Activated T-helper 1 cell treated with Interleukin-2 at 50 U/mL for 16 hours (primary cell): Measurements from ENCODE around the gene GDF9.
"Not testable (repeated sequence)": the region's sequence is repeated elsewhere in the genome, so short reads cannot be mapped to it uniquely, and the experiment has no call there.

Source experiments
- DNase-seq: peaks from one replicate; pipeline ENCODE4 v3.0.0-alpha.2; 2020; ENCODE audit warnings: low read depth

The GDF9 gene

DNA sequence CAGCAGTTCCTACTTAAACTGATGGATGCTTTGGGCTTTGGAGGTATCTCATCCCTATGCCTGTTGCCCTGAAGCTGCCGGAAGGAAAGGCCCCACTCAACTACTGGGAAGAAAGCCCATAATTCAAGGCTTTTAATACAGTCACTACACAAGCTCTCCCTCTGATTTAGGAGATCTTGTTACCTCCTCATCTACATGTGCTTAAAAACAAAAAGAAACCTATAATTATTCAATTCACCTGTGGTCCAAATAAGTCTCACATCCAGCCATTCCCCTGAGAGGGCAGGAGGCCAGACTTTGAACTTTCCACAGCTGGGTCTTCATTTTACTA is 6.5 kb upstream of the GDF9 start:
- DNase-seq, result no peak

DNA sequence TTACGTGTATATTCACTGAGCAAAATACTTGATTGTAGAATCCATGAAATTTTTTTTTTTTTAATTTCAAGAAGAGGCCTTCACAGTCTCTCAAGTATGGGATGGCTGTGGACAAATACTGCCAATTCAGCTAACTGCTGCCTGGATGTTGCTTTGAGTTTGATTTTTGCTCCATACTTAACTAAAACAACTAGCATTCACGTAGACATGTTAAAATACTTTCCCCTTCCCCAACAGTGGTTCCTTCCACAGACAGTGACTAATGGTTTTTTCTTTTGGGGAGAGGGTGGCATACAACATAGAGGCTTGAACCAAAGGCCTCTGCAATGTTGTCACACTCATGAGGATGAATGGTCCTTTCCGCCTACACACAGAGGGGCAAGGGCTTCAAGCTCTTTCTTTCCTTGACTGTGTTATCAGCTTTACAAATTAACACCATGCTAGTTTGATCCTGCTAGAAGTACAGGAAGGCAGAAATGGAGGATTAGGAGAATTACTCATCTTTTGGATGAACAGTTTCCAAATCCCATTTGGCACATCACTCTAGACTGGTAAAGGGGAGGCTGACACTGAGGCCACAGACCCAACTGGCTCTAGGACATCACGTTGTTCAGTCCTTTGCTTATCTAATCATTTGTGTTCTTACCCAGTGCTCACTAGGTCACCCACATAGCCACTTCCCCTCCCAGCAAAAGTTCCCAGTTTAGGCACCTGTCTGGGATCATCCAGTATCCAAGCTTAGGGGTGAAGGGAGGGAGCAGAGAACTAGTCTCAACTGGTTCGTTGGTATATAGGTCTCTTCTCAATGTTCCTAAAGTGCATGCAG is 5.4 kb upstream of the GDF9 start:
- DNase-seq, result no peak

DNA sequence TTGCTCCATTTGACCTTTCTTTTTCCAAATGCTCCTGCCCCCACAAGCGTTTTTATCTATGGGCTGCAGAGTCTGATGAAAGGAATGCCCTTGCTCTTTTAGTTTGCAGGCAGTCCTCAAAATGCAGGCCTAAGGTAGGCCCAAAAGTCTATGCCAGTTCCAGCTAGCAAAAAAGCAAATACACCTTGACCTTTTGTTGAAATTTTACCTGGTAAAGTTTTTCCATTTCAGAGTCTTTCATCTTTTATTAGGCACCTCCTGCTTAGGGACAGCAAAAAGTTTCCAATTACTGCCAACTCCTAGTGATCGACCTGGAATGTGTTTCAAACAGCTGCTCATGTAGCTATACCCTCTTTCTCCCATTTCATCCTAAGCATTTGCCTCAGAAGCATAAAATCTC is 4.5 kb upstream of the GDF9 start:
- DNase-seq, result no peak

DNA sequence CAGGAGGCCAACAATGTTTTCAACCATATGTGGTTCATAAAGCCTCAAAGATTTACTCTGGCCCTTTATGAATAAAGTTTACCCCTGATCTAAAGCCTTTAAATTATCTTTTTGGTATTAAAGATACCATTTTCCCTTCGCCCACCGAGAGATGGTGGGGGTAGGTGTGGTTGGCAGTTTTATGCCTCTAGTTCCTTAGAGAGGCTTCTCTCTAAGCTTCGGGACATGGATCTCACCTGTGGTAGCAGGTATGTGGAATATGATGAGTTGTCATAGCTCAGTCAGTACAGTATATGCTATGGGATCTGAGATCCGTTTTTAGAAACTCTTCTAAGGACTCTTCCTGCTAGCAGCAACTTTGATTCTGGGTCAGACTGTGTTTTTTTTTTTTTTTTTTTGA is 2.5 kb upstream of the GDF9 start:
- DNase-seq, result no peak

DNA sequence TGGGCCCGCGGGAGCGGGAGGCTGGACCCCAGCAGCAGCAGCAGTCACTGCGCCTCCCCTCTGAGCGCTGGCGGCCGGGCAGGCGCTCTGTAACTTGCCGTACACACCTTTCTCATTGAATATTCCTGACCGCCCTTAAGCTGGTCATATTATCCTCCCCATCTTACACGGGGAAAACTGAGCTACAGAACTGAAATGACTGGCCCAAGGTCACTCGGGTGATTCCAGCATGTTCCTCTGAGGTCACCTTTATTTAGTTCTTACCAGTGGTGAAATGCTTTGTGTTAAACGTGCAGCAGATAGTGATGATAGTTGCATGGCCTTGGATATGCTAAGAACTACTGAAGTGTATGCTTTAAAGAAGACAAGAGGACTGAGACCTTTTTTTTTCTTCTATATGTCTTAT is 780 bp upstream of the GDF9 start:
- no peak for DNase-seq

DNA sequence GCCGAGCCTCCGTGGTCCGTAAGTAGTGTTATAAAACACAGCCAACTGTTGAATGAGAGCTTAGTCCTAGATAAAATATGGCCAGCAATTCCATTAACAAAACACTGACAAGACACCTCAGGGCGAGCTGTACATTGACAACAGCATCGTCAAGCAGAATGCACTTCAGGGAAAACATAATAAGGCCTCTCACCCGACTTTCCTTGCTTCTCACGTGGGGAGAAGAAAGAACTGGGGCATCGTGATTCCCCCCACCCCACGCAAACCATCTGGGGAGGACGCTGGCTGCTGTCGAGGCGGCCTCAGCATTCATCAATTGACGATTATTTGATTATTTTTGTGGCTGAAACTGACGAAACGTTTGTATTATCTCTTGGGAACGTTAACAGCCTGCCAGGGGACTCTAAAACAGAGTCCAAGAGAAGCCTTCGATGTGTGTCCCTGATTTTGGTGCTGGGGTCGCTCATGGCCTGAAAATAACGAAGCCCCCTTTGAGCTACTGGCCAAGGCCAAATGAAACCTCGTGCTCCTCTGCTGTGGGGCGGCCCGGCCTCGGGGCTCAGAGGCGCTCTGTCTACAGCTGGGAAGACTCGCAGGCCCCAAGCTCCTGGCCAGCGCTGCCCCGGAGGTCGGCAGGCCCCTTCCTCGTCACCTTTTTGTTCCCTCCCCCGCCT is 464 bp downstream of the GDF9 start:
- DNase-seq, result no peak

DNA sequence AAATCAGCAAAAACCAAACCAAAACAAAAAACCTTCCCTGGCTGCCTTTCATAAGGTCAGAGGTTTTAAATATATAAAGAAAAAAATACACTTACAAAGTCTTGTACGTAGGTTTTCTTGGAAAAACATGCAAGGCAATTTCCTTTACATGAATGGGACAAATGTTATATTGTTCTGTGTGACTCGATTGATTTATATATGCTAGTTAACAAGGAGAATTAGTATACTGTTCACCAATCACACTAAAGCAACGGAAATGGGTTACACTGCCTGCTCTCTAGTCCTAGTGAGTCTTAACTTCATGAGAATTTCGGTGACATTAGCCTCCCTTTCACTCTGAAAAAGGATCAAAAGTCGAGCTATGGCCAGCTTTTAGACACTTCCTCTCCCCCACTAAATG is 5.5 kb downstream of the GDF9 start:
- DNase-seq, result no peak

DNA sequence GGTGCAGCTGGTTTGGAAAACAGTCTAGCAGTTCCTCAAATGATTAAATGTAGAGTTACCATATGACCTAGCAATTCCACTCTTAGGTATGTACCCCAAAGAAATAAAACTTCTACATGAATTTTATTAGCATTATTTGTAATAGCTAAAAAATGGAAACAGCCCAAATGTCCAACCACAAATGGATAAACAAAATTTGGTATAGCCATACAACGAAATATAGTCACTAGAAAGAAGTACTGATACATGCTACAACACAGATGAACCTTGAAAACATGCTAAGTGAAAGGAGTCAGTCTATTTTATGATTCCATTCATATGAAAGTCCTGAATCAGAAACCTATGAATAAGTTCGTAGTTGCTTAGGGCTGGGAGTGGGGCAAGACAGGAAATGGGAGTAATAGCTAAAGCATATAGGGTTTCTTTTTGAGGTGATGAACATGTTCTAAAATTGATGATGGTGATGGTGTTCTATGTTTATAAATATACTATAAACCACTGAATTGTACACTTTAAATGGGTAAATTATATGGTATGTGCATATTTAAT is 6.3 kb downstream of the GDF9 start:
- DNase-seq, result no peak

DNA sequence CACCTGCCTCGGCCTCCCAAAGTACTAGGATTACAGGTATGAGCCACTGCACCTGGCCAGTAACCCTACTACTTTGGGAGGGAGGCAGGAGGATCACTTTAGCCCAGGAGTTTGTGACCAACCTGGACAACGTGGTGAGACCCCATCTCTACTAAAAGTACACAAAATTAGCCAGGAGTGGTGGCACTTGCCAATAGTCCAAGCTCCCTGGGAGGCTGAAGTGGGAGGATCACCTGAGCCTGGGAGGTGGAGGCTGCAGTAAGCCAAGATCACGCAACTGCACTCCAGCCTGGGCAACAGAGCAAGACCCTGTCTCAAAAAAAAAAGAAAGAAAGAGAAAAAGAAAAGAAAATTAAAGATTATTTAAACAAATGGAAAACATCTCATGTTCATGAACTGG is 10.3 kb downstream of the GDF9 start:
- no peak for DNase-seq

DNA sequence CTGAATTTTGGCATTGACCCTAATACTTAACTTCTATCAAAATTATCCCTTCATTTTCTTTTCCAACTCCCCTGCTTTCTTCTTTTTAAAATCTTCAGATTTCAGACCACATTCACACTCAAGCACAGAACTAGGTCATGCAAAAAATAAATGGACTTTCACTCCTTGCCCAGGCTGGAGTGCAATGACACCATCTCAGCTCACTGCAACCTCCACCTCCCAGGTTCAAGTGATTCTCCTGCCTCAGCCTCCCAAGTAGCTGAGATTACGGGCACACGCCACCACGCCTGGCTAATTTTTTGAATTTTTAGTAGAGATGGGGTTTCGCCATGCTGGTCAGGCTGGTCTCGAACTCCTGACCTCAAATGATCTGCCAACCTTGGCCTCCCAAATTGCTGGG is 11.3 kb downstream of the GDF9 start:
- DNase-seq, result not testable (repeated sequence)

DNA sequence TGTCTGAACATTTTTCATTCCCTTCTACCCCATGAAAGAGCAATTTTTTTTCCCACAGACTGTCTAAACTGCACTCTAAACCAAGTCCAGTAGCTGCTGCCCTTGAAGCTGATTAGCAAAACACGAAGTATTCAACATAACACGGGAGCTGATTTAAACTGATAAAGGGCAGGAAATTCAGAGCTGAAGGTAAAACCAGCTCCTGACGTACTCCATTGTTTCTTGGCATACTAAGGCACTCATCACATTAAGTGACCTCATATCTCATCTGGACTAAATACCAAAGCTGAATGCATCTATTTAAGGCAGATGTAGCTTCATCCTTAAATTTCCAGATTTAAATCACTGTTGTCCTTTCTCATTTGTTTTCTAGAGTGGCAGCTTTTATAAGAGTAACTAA is 12.0 kb downstream of the GDF9 start:
- no peak for DNase-seq

DNA sequence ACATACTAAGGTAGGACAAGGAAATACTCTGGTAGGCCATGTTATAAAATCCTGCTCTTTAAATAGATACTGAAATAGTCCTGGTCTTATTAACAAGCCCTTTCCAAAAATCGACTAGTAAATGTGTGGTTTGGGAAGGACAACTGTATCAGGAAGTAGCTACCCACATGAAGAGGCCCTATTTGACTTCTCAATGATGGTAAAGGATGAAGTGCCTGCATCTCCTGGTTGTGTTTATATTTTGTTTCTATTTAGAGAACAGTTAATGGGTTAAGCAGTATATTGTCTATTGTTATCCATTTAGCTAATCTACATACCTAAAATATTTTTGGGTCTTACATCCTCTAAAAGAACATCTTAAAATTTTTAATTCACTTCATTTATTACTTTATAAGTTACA is 12.5 kb downstream of the GDF9 start:
- no peak for DNase-seq

DNA sequence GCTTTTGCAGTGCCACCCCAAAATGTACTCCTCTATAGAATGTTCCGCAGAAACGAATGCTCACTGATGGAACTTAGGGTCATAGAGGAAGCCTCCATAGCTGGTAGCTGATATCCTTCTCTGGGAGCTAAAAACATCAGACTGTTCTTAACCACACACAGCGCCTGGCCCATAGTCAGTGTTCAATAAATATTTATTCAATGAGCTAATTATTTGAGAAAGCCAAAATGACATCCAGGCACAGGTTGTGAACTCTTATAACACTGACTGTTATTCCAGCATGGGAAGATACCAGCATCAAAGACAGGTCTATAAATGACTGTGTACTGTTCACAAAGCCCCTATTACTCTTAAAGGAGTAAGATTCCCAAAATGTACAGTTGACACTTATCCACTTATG is 12.9 kb downstream of the GDF9 start:
- DNase-seq, result no peak

DNA sequence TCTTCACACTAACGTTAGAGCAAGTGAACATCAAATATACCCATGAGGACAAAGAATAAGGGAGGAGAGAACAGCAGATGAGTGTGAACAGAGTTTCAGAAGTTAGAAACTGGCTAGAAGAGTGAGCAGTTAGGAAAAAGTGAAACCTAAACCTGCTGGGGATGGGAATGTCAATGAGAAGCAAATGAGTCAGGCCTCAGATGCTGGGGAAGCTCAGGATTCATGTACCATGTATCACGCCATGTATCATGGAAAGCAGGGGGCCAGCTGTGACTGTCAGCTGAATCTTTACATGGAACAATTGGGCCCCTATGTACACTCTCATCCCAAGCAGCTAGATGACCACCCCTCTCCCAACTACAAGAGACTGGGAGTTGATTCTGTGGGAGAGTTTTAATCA is 16.2 kb downstream of the GDF9 start:
- no peak for DNase-seq

DNA sequence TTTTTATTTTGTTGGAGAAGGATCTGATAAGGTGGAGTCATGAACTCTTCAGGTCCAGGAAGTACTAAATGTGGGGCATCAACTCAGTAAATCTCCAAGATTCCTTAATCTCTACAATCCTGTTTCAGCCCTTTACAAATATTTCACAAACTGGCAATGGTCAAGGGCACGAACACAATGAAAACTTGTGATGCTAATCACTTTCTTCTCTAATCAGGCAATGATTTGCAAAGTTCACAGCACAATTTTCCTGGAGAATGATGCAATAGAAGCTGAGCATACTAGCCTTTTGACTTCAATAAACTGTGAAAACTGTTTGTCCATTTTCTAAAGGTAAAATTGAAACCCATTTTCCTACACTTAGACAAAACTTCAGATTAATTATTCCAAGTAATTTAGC is 16.9 kb downstream of the GDF9 start:
- no peak for DNase-seq

DNA sequence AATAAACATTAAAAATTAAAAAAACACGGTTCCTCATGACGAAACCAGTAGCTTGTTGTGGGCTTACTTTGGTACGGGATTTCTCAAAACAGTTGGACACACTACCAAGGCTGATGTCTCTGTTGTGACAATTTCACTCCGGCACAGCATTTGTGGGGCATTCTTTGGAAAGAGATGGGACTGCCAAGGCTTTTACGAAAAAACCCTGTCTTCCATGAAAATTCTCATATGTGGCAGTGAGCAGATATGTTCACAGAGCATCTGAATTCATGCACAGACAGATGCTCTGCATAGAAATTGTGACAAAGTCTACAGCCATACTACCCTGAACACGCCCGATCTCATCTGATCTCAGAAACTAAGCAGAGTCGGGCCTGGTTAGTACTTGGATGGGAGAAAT is 18.0 kb downstream of the GDF9 start:
- no peak for DNase-seq

DNA sequence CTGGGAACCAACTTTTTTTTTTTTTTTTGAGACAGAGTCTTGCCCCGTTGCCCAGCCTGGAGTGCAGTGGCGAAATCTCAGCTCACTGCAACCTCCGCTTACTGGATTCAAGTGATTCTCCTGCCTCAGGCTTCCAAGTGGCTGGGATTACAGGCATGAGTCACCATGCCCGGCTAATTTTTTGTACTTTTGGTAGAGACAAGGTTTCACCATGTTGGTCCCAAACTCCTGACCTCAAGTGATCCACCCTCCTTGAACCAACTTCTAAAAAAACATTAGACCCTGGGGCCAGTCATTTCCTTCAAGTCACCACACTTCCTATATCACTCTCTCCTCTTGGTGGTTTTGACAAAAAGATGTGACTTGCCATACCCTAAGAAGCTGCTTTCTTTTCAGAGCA is 25.0 kb downstream of the GDF9 start:
- no peak for DNase-seq

DNA sequence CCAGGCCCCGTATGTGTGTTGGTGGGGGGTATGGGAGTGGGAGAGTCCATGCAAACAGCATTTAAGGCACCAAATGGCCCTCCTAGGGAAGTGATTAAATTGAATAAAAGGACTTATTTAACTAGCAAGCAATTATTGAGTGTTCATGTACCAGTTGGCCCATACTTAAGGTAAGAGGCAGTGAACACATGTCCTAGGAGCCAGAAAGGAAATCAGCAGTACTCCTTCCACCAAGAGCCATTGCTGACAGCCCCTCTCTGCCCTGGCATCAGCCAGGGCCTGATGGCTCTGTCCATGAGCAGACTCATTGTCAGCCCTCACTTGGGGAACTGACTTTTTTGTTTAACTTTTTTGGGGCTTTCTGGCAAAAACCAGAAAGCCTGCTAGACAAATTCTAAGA is 25.4 kb downstream of the GDF9 start:
- DNase-seq, result no peak

DNA sequence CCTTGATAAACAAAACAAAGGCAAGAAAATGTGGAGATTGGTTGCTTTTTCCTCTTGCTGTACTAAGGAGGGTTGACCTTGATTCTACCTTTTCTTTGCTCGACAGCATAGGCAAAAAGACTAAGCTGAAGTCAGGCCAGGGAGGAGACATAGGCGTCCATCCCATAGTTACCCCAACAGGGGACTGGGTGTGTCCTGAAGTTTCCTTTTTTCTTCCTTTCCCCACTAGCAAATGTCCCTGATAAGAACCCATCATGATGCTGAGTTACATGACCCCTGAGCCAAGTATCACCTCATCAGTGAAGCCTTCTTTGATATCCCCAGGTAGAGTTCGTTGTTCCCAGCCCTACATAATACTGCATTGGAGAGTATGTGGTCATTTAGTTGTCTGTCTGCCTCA is 26.0 kb downstream of the GDF9 start:
- no peak for DNase-seq

DNA sequence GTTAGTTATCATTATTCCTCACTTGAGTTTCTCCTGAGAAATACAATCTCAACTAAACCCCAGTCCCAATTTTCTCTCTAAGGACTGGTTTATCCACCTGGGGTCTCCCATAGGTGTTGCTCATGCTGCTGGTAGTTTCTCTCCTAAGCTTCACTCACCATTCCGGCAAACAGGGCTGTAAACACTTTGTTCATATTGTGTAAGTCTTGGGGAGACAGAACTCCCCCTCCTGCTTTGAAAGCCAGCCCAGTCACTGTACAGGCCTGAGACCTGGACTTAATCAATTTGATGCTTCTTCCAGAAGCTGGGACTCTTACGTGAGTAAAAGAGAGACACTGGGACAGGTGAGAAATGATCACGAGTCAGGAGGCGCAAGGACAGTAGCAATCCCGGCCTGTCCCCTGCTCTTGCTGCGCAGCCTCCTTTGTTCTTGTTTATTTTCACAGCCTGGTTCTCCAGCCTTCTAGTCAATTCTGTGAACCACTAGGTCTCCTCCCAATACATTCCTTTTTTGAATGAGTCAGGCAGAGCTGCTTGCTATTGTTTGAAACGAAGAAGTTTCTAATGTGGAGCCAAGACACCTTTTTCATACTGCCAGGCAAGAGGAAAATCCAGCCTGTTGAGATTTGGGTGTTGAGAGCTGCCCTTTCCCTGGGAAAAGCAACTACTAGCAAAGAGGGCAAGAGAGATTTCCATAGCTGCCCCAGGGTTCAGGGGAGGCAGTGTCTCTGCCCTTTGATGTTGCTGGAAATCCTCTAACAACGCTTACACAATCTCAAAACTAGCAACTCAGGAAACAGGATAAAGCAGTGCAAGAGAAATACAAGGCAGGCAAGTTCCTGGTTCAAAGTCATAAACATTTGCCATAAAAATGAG is 26.6 kb downstream of the GDF9 start:
- DNase-seq, result no peak

DNA sequence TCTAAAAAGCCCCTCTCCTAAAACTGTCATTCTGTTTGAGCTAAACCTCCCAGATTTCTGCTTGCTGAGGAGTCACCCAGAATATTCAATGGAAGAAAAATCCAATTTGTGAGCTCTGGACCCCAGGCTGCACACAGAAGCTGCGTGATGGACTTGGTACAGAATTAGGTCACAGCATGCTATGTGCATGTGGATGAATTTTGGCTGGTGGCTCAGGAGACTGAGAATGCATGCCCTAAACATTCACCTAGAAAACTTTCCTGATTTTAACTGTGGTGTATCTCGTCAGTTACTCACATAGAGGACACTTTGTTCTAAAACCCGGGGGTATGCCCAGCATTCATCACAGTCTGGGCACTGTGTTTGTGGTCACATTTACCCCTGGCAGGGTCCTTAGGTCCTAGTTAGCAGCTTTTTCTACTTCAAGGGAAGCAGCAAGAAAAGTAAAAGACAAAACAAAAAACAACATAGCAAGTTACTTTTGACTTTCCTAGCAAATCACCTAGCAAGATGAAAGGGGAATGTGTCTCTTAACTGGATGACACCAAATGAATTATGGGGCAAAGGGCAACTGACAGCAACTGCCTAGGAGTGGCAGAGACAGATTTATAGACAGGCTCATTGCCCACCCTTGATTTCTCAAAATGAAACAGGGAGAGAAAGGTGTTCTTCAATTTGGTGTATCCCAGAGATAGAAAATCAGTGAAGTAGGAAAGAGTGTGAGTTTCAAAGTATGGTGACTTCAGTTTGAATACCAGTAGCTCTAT is 27.6 kb downstream of the GDF9 start:
- DNase-seq, result no peak

DNA sequence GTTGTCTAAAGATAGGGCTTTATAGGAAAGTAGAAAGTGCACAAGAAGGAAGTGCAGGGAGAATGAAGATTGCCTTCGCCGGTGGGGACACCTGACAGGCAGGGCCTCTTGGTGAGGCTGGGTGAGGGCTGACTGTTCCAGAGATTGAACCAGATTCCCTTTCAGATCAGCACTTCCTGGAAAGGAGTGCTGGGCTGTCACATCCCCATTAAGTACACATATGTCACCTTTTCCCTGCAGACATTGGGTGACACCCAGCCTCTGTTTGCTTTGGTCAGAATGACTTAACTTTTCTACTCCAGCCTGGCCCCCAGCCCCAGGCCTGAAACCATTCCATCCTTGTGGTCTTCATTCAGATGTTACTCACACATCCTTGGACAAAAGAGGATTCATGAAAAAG is 28.4 kb downstream of the GDF9 start:
- DNase-seq, result no peak
